Astrocyte (in vitro differentiated cells and primary cell): ENCODE data around the gene NBEA. TPM values are rescaled to one million over a fixed set of nuclear protein-coding genes. Genes with fewer than 3 reads are reported as not detected.

Experiments
- DNase-seq: peaks from one replicate; pipeline ENCODE4 v3.0.0-alpha.2; 2010; ENCODE audit warnings: low read depth
- FAIRE-seq: peaks from 2 replicates; lab custom pipeline; 2011; peaks lifted over from hg19 to GRCh38; lab: Jason Lieb, UNC
- H2AFZ ChIP-seq: 2 replicates; pipeline ENCODE4 v1.6.0; 2012; ENCODE audit warnings: low read depth, low read length, inconsistent platforms
- H3K27ac ChIP-seq: 2 replicates; pipeline ENCODE4 v1.5.1; 2011; ENCODE audit warnings: low read depth, low read length, inconsistent platforms
- H3K27me3 ChIP-seq: 2 replicates; pipeline ENCODE4 v1.6.0; 2011; ENCODE audit warnings: low read length, inconsistent platforms; ENCODE audit not compliant: insufficient read depth
- H3K36me3 ChIP-seq: 2 replicates; pipeline ENCODE4 v1.5.1; 2011; ENCODE audit warnings: low read length, inconsistent platforms; ENCODE audit not compliant: insufficient read depth
- H3K4me1 ChIP-seq: 2 replicates; pipeline ENCODE4 v1.5.1; 2011; ENCODE audit warnings: low read length, inconsistent platforms; ENCODE audit not compliant: insufficient read depth
- H3K4me2 ChIP-seq: 2 replicates; pipeline ENCODE4 v1.6.0; 2012; ENCODE audit warnings: low read length, inconsistent platforms
- H3K4me3 ChIP-seq: 2 replicates; pipeline ENCODE4 v1.5.1; 2011; ENCODE audit warnings: low read depth, mild to moderate bottlenecking, low read length, inconsistent platforms; ENCODE audit not compliant: insufficient read depth
- H3K79me2 ChIP-seq: 2 replicates; pipeline ENCODE4 v1.6.0; 2012; ENCODE audit warnings: mild to moderate bottlenecking, low read length, inconsistent platforms; ENCODE audit not compliant: insufficient read depth
- H3K9ac ChIP-seq: 2 replicates; pipeline ENCODE4 v1.6.0; 2012; ENCODE audit warnings: mild to moderate bottlenecking, low read length, inconsistent platforms
- H3K9me3 ChIP-seq: 2 replicates; pipeline ENCODE4 v1.5.1; 2012; ENCODE audit warnings: low read depth, mild to moderate bottlenecking, low read length, inconsistent platforms; ENCODE audit not compliant: insufficient read depth
- H4K20me1 ChIP-seq: 2 replicates; pipeline ENCODE4 v1.6.0; 2012; ENCODE audit warnings: low read length, inconsistent platforms; ENCODE audit not compliant: insufficient read depth
- H3K27ac Mint-ChIP-seq: one replicate; pipeline ENCODE4 v1.8.0; 2021; ENCODE audit warnings: mild to moderate bottlenecking, mixed read lengths; ENCODE audit not compliant: unreplicated experiment
- H3K27me3 Mint-ChIP-seq: one replicate; pipeline ENCODE4 v1.8.0; 2021; ENCODE audit warnings: low read depth, mixed read lengths; ENCODE audit not compliant: unreplicated experiment
- H3K36me3 Mint-ChIP-seq: one replicate; pipeline ENCODE4 v1.8.0; 2021; ENCODE audit warnings: low read depth, mixed read lengths; ENCODE audit not compliant: unreplicated experiment
- H3K4me1 Mint-ChIP-seq: one replicate; pipeline ENCODE4 v1.8.0; 2021; ENCODE audit warnings: low read depth, mixed read lengths; ENCODE audit not compliant: unreplicated experiment
- H3K4me3 Mint-ChIP-seq: one replicate; pipeline ENCODE4 v1.8.0; 2021; ENCODE audit warnings: mild to moderate bottlenecking, moderate library complexity, mixed read lengths; ENCODE audit not compliant: unreplicated experiment
- H3K9me3 Mint-ChIP-seq: one replicate; pipeline ENCODE4 v1.8.0; 2021; ENCODE audit warnings: mild to moderate bottlenecking, mixed read lengths; ENCODE audit not compliant: unreplicated experiment
- CTCF ChIP-seq: IDR thresholded peaks from 2 replicates; pipeline ENCODE4 v1.5.1; 2011; ENCODE audit warnings: low read depth, mild to moderate bottlenecking, inconsistent platforms, low read length, moderate library complexity; ENCODE audit not compliant: insufficient read depth
- EZH2 ChIP-seq: IDR thresholded peaks from 2 replicates; pipeline ENCODE4 v1.6.1; 2012; ENCODE audit warnings: mild to moderate bottlenecking, low read length, inconsistent platforms; ENCODE audit not compliant: insufficient read depth
- total RNA-seq: library from RNA; stranded (reverse); gene quantifications from 2 replicates; pipeline ENCODE4 v1.2.1, GENCODE V29; 2021

NBEA gene
- total RNA-seq, 1 donor from 2014 or later, result 7.8 TPM

GRCh38 chr13:34935841-34936240 lies 6.2 kb upstream of the NBEA start:
- Histone ChIP-seq H3K9ac (no peak overlapping the region), H3K27ac (no peak overlapping the region), H3K9me3 (no peaks in the 10 kb centered on the region), H3K36me3 (no peaks in the 10 kb centered on the region), H3K4me2 (no peak overlapping the region), H4K20me1 (no peaks in the 10 kb centered on the region), H2AFZ (no peak overlapping the region), H3K27me3 (peaks cover 3% of the 10 kb centered on the region), H3K4me3 (no peak overlapping the region), H3K79me2 (no peaks in the 10 kb centered on the region), H3K4me1 (no peaks in the 10 kb centered on the region)
- Mint-ChIP-seq H3K36me3 (no peaks in the 10 kb centered on the region), H3K27me3 (no peaks in the 10 kb centered on the region), H3K27ac (no peak overlapping the region), H3K9me3 (no peaks in the 10 kb centered on the region), H3K4me3 (no peak overlapping the region), H3K4me1 (no peaks in the 10 kb centered on the region)
- TF ChIP-seq CTCF (no peak), EZH2 (no peak)
- FAIRE-seq (no peak), DNase-seq (no peak)

- H3K4me3 ChIP-seq, result no peak overlapping the region
- Mint-ChIP-seq H3K36me3 (no peaks in the 10 kb centered on the region), H3K27me3 (no peaks in the 10 kb centered on the region), H3K27ac (no peak overlapping the region), H3K4me3 (no peak overlapping the region), H3K4me1 (peaks cover 4% of the 10 kb centered on the region), H3K9me3 (no peaks in the 10 kb centered on the region)
- TF ChIP-seq CTCF (no peak), EZH2 (no peak)
- H3K27me3 ChIP-seq, result no peaks in the 10 kb centered on the region
- no peak overlapping the region for H2AFZ ChIP-seq
- DNase-seq, result no peak
- no peak overlapping the region for H3K4me2 ChIP-seq
- H3K9ac ChIP-seq, result no peak overlapping the region
- no peak overlapping the region for H3K27ac ChIP-seq
- H3K4me1 ChIP-seq, result peaks cover 9% of the 10 kb centered on the region
- H4K20me1 ChIP-seq, result peaks cover 10% of the 10 kb centered on the region
- FAIRE-seq, result no peak
- H3K79me2 ChIP-seq, result no peaks in the 10 kb centered on the region
- no peaks in the 10 kb centered on the region for H3K9me3 ChIP-seq
- no peaks in the 10 kb centered on the region for H3K36me3 ChIP-seq
Observed at GRCh38 chr13:34939771-34940170, 2.3 kb upstream of the NBEA start.

- H3K9ac ChIP-seq, result no peak overlapping the region
- Mint-ChIP-seq H3K27ac (peak overlapping the region; percentile 70), H3K27me3 (no peaks in the 10 kb centered on the region), H3K9me3 (no peaks in the 10 kb centered on the region), H3K36me3 (no peaks in the 10 kb centered on the region), H3K4me3 (peak overlapping the region; percentile 90), H3K4me1 (peaks cover 10% of the 10 kb centered on the region)
- H3K4me2 ChIP-seq, result peak overlapping the region; percentile 89
- H2AFZ ChIP-seq, result peak overlapping the region; percentile 89
- H3K27ac ChIP-seq, result no peak overlapping the region
- no peak for DNase-seq
- H3K79me2 ChIP-seq, result no peaks in the 10 kb centered on the region
- no peak for FAIRE-seq
- H3K9me3 ChIP-seq, result no peaks in the 10 kb centered on the region
- peaks cover 9% of the 10 kb centered on the region for H3K4me1 ChIP-seq
- no peaks in the 10 kb centered on the region for H3K36me3 ChIP-seq
- no peaks in the 10 kb centered on the region for H3K27me3 ChIP-seq
- no peak for TF ChIP-seq EZH2
- no peak for TF ChIP-seq CTCF
- peaks cover 10% of the 10 kb centered on the region for H4K20me1 ChIP-seq
- H3K4me3 ChIP-seq, result peak overlapping the region; percentile 70
Observed at GRCh38 chr13:34941436-34941834, 635 bp upstream of the NBEA start.
